Activated CD4-positive, CD25-positive, alpha-beta regulatory T cell treated with anti-CD3 and anti-CD28 coated beads, Interleukin-2, amount 50 U/mL, for 16 hours (primary cell): Measurements from ENCODE around the gene KLHL29.

Source experiments
- DNase-seq: peaks from one replicate; pipeline ENCODE4 v3.0.0-alpha.2; 2020; ENCODE audit warnings: low read depth, low spot score

The KLHL29 gene

GRCh38 chr2:23569761-23570365 lies 184.9 kb downstream of the KLHL29 start:
- no peak for DNase-seq

DNA sequence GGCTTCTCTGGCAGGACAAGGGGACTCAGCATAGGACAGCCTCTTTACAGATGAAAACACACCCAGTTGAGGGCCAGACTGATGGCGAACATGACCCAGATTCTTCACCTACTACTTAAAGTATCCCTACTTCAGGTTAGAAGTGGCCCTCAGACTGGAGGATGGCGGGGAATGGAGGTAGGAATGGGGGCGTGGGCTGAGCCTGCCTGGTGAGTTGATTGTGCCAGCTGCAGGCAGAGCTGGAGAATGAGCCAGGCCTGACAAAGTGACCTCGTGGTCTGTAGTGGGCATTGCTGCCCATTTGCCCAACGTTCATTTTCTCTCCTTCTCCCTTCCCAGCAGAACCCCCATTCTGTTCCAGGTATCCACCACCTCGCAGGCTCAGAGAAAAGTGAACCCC lies 186.1 kb downstream of the KLHL29 start:
- DNase-seq: no peak

- no peak for DNase-seq
Measured at GRCh38 chr2:23571527-23572282, 186.7 kb downstream of the KLHL29 start.

GRCh38 chr2:23574919-23575654 lies 190.1 kb downstream of the KLHL29 start:
- no peak for DNase-seq

GRCh38 chr2:23578964-23579671 lies 194.1 kb downstream of the KLHL29 start:
- DNase-seq: no peak

GRCh38 chr2:23579674-23580073 lies 194.7 kb downstream of the KLHL29 start:
- no peak for DNase-seq

- no peak for DNase-seq
Measured at GRCh38 chr2:23583467-23583866, 198.5 kb downstream of the KLHL29 start.

- no peak for DNase-seq
Measured at GRCh38 chr2:23584054-23584745, 199.2 kb downstream of the KLHL29 start.

- DNase-seq: no peak
Measured at GRCh38 chr2:23585273-23586170, 200.5 kb downstream of the KLHL29 start.

DNA sequence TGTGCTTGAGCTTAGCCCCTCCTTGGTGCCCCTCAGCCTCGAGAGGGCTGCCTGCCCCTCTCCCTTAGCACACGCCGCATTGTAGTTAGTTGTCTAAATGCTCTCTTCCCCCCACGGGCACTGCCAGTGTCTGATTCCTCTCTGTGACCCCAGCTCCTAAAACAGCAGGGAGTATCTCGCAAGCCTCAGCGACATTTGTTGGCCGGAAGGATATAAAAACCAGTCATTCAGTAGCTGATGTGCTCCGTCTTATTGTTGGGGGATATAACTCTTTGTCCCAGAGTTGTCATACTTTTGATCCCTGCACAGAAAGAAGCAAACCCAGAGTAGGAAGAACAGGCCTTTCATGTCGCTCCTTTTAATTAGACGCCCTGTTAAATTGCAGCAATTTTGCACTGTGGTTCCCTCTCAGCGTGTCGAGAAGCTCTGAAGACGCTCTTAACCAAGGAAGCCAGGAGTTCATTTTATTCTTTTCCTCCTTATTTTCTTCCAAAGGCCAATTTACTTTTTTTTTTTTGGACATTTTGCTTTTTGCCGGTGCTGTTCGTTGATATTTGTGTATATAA lies 201.8 kb downstream of the KLHL29 start:
- DNase-seq: no peak

GRCh38 chr2:23587341-23587880 lies 202.4 kb downstream of the KLHL29 start:
- DNase-seq: no peak

GRCh38 chr2:23588106-23588505 lies 203.1 kb downstream of the KLHL29 start:
- no peak for DNase-seq

DNA sequence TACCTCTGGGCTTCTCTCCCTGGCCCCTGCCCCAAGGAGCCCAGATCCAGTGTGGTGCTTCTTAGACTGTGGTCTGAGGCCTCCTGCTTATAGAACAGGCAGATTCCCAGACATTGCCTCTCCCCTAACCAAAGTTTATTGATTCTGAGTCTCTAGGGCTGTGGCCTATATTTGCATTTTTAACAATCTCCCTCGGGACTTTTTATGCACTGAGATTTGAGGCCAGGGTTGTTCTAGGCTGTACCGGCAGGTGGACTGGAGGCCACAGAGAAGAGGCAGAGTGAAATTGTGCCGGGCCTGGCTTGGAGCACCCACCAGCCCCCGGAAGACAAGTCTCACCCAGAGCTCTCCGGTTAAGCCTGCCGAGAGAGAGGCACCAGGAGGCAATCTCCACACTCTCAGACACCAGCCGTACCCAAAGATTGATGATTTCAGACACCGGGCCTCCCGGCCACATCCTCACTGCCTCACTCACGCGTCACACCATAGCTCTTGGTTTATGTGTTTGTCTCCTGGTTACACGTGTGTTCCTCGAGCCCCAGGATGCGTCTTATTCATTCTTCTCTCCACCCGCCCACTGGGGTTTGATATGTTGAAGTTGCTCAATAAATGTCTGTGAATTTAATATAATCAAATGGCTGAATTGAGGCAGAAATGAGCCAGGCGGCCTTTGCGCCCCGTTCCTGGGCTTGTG lies 203.7 kb downstream of the KLHL29 start:
- DNase-seq: no peak

DNA sequence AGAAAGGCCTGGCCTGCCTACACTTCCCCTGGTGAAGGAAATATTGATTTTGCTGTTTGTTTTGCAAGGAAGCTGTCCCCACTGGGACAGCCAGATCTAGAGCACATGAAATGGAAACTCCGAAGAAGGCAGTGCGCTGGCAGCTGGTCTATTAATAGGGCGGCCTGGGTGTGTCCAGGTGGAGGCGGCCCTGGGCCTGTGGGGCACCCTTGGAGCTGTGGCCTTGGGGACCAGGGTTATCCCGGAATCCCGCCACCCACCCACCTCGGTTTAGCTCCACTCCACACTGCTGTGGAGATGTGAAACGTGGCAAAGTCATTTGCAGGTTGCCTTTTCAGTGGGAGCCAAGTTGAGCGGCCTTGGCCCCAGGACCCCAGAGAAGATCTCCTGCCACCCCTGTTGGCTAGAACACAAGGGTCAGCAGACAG lies 204.3 kb downstream of the KLHL29 start:
- no peak for DNase-seq

DNA sequence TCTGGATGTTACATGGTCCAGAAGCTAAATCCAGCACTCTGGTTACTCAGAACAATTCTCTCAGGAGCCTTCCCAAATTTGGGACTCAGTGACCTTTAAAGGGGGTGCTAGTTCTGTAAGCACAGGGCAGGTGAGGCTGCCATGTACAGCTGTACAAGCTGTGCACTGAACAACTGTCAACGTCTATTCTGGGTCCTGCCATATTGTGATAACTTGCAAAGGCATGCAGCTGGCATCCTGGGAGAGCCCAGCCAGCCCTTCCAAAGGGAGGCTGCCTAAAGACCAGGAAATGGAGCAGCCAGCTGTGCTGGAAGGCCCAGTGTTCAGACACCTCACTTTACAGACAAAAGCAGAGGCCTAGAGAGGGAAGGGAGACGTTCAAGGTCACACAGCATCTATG lies 204.8 kb downstream of the KLHL29 start:
- no peak for DNase-seq

GRCh38 chr2:23590241-23590869 lies 205.4 kb downstream of the KLHL29 start:
- no peak for DNase-seq

GRCh38 chr2:23591111-23591510 lies 206.1 kb downstream of the KLHL29 start:
- no peak for DNase-seq

GRCh38 chr2:23592061-23592685 lies 207.2 kb downstream of the KLHL29 start:
- no peak for DNase-seq
